C4-2B (cell line): ENCODE results near the gene HSD17B8.

Experiments
- CTCF ChIP-seq: fragments of 450-650 bp; conservative IDR thresholded peaks from 2 replicates; pipeline ENCODE4 v1.5.1; 2017; ENCODE audit warnings: mild to moderate bottlenecking
- ZFX ChIP-seq: fragments of 450-650 bp; IDR thresholded peaks from 2 replicates; pipeline ENCODE4 v1.6.1; 2017

GRCh38 chr6:33207552-33208090 lies 3.2 kb downstream of the HSD17B8 start:
- TF ChIP-seq CTCF (no peak), ZFX (no peak)
